Neural crest cell (in vitro differentiated cells): ENCODE results near the gene CEACAM8. TPM values are rescaled to one million over a fixed set of nuclear protein-coding genes. Genes with fewer than 3 reads are reported as not detected.

Experiments
- DNase-seq: peaks from one replicate; pipeline ENCODE4 v3.0.0; 2021; ENCODE audit warnings: low read depth, mixed read lengths, low spot score
- H3K27ac Mint-ChIP-seq: one replicate; pipeline ENCODE4 v1.8.0; 2021; ENCODE audit warnings: mild to moderate bottlenecking, mixed read lengths; ENCODE audit not compliant: unreplicated experiment
- H3K27me3 Mint-ChIP-seq: 2 replicates; pipeline ENCODE4 v1.8.0; 2021; ENCODE audit warnings: low read depth, mild to moderate bottlenecking, mixed read lengths
- H3K36me3 Mint-ChIP-seq: 2 replicates; pipeline ENCODE4 v1.8.0; 2021; ENCODE audit warnings: low read depth, mild to moderate bottlenecking, mixed read lengths
- H3K4me1 Mint-ChIP-seq: 2 replicates; pipeline ENCODE4 v1.8.0; 2021; ENCODE audit warnings: mixed read lengths
- H3K4me3 Mint-ChIP-seq: one replicate; pipeline ENCODE4 v1.8.0; 2021; ENCODE audit warnings: mild to moderate bottlenecking, mixed read lengths
- H3K9me3 Mint-ChIP-seq: 2 replicates; pipeline ENCODE4 v1.8.0; 2021; ENCODE audit warnings: mixed read lengths
- CTCF ChIP-seq: fragments of 200-600 bp; sonication (generic); conservative IDR thresholded peaks from 2 replicates; pipeline ENCODE4 v1.5.0; 2021; ENCODE audit warnings: antibody characterized with exemption, mild to moderate bottlenecking
- total RNA-seq: library from RNA; stranded (reverse); gene quantifications from 2 replicates; pipeline ENCODE4 v1.2.1, GENCODE V29; 2021

The CEACAM8 gene
- total RNA-seq, 1 donor from 2014 or later, result not detected

GRCh38 chr19:42606660-42607351 lies 12.1 kb upstream of the CEACAM8 start:
- Mint-ChIP-seq H3K4me1 (no peaks in the 10 kb centered on the region), H3K36me3 (no peaks in the 10 kb centered on the region), H3K4me3 (no peak overlapping the region), H3K27ac (no peak overlapping the region), H3K9me3 (peaks cover 5% of the 10 kb centered on the region), H3K27me3 (peaks cover 35% of the 10 kb centered on the region)
- TF ChIP-seq CTCF, result peak; percentile 68
- DNase-seq, result peak; percentile 60

GRCh38 chr19:42601811-42602443 lies 7.2 kb upstream of the CEACAM8 start:
- no peaks in the 10 kb centered on the region for H3K4me1 Mint-ChIP-seq
- TF ChIP-seq CTCF, result no peak
- H3K36me3 Mint-ChIP-seq, result no peaks in the 10 kb centered on the region
- peaks cover 3% of the 10 kb centered on the region for H3K9me3 Mint-ChIP-seq
- DNase-seq, result peak; percentile 22
- no peak overlapping the region for H3K27ac Mint-ChIP-seq
- H3K4me3 Mint-ChIP-seq, result no peak overlapping the region
- H3K27me3 Mint-ChIP-seq, result peaks cover 54% of the 10 kb centered on the region

- DNase-seq, result peak; percentile 65
- no peak overlapping the region for H3K27ac Mint-ChIP-seq
- no peaks in the 10 kb centered on the region for H3K36me3 Mint-ChIP-seq
- peaks cover 57% of the 10 kb centered on the region for H3K27me3 Mint-ChIP-seq
- TF ChIP-seq CTCF, result peak; percentile 92
- no peaks in the 10 kb centered on the region for H3K4me1 Mint-ChIP-seq
- H3K9me3 Mint-ChIP-seq, result peaks cover 3% of the 10 kb centered on the region
- H3K4me3 Mint-ChIP-seq, result no peak overlapping the region
These were observed 1.8 kb upstream of the CEACAM8 start for GRCh38 chr19:42596391-42597072.

GRCh38 chr19:42595550-42596172 lies 937 bp upstream of the CEACAM8 start:
- no peak overlapping the region for H3K4me3 Mint-ChIP-seq
- H3K36me3 Mint-ChIP-seq, result no peaks in the 10 kb centered on the region
- peaks cover 3% of the 10 kb centered on the region for H3K9me3 Mint-ChIP-seq
- peaks cover 60% of the 10 kb centered on the region for H3K27me3 Mint-ChIP-seq
- no peaks in the 10 kb centered on the region for H3K4me1 Mint-ChIP-seq
- TF ChIP-seq CTCF, result no peak
- DNase-seq, result no peak
- no peak overlapping the region for H3K27ac Mint-ChIP-seq

GRCh38 chr19:42589792-42590191 lies 4.9 kb downstream of the CEACAM8 start:
- H3K4me1 Mint-ChIP-seq, result no peaks in the 10 kb centered on the region
- H3K27me3 Mint-ChIP-seq, result peaks cover 66% of the 10 kb centered on the region
- DNase-seq, result no peak

More at GRCh38 chr19:42589792-42590191, 4.9 kb downstream of the CEACAM8 start:
- no peaks in the 10 kb centered on the region for H3K36me3 Mint-ChIP-seq
- no peak overlapping the region for H3K4me3 Mint-ChIP-seq
- no peak for TF ChIP-seq CTCF
- H3K27ac Mint-ChIP-seq, result no peak overlapping the region
- no peaks in the 10 kb centered on the region for H3K9me3 Mint-ChIP-seq
